GM12892 (cell line): Measurements from ENCODE around the gene TPT1.

Experiments
- POLR2A ChIP-seq: IDR thresholded peaks from 2 replicates; pipeline ENCODE4 v1.6.1; 2011; ENCODE audit warnings: low read depth, low read length, control low read depth
- TAF1 ChIP-seq: IDR thresholded peaks from 2 replicates; pipeline ENCODE4 v1.6.1; 2011; ENCODE audit warnings: low read depth, mild to moderate bottlenecking, control low read depth, low read length, borderline replicate concordance

- TF ChIP-seq POLR2A (no peak; the same call in 1 of the 2 replicates), TAF1 (no peak)
Measured at GRCh38 chr13:45340422-45341033, 455 bp downstream of the TPT1 start.
